Measurements from ENCODE around the gene KRT33A. TPM values are rescaled to one million over a fixed set of nuclear protein-coding genes. Genes with fewer than 3 reads are reported as not detected.
A peak's percentile ranks its signal among the peaks of the same experiment; 100 is the strongest.

The KRT33A gene
- total RNA-seq, 1 experiment from 2014 or later, result not detected

DNA sequence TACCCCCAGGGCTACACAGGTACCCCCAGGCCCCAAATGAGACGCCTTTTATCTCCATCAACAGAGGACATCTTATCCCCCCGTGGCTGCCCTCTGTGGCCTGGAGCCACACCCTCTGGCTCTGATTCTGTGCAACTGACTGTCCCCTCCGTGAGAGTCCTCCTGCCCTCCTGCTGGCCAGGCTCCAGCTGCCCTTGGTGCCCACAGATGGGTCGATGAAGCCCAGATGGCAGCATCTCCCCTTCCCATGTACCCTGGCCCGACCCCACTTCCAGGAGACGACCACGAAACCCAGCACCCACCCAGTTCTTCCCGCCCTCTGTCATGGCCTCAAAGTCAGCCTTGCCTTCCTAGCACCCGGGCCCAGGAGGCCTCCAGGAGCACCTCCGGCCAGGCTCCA is 25.5 kb downstream of the KRT33A start:
- Mint-ChIP-seq H3K4me1 (ENCODE audit: low read depth, unreplicated experiment) (peaks cover 30% of the 10 kb centered on the region), H3K27me3 (ENCODE audit: unreplicated experiment) (no peaks in the 10 kb centered on the region), H3K4me3 (ENCODE audit: low read depth, unreplicated experiment) (no peak overlapping the region), H3K9me3 (ENCODE audit: low read depth, unreplicated experiment) (peaks cover 3% of the 10 kb centered on the region), H3K36me3 (ENCODE audit: insufficient read depth, unreplicated experiment) (no peaks in the 10 kb centered on the region), H3K27ac (ENCODE audit: unreplicated experiment) (no peak overlapping the region)
- intact Hi-C loops (cut with micrococcal nuclease; ENCODE audit: unreplicated experiment), result loop anchor here (2.0 to 10.0 kb wide), 2 partner anchors 224 to 340 kb away; no protein-coding TSS in a partner anchor
- CTCF ChIA-PET, result interaction anchor here (1.2 kb wide), 1 partner anchor 223 kb away, joined by 6 read pairs; no protein-coding TSS in a partner anchor
- DNase-seq, result no peak
- TF ChIP-seq, protein P1, sequence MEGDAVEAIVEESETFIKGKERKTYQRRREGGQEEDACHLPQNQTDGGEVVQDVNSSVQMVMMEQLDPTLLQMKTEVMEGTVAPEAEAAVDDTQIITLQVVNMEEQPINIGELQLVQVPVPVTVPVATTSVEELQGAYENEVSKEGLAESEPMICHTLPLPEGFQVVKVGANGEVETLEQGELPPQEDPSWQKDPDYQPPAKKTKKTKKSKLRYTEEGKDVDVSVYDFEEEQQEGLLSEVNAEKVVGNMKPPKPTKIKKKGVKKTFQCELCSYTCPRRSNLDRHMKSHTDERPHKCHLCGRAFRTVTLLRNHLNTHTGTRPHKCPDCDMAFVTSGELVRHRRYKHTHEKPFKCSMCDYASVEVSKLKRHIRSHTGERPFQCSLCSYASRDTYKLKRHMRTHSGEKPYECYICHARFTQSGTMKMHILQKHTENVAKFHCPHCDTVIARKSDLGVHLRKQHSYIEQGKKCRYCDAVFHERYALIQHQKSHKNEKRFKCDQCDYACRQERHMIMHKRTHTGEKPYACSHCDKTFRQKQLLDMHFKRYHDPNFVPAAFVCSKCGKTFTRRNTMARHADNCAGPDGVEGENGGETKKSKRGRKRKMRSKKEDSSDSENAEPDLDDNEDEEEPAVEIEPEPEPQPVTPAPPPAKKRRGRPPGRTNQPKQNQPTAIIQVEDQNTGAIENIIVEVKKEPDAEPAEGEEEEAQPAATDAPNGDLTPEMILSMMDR (IDR thresholded peaks at IDR 0.05; ENCODE audit: unreplicated experiment), result no peak
- no TSS peak for BruUV-seq (replicated peaks)

DNA sequence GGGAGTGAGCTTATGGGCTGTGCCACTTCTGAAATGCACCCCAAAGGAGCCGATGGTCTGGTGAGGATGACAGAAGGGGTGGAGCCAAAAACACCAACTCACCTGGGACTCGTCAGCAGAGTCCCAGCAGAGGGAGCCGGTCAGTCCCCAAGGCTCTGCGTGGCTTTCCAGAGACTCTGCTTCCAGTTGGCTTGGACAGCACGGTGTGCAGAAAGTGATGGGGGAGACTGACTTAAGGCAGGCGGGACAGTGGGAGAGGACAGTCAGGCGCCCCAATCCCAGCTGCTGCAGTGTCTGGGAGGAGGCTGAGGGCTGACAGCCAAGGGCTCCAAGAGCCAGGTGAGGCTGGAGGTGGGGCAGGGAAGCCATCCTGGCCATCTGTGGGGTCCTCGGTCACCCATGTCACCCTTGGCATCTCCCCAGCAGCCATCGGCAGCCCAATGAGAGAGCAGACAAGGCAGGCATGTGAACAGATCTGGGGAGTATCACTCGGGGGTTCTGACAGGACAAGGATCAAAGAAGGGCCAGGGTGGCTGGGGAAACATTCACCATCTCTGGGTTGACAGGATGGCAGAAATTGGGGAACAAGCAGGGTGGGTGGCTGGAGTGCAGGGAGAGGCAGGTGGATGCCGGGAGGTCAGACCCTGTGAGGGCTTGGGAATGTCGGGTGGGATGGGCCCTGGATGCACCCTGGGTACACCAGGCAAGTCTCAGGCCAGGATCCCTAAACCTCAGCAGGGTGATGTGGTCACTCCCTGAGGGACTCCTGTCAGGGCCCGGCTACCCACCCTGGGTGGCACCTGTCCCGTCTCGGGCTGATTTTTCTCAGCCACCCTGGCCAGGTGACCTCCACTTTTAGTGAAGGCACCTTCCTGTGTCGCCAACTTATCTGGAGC is 26.2 kb downstream of the KRT33A start:
- CTCF ChIA-PET, result interaction anchor here (2.9 to 3.5 kb wide), 2 partner anchors 80 to 224 kb away, joined by 12 to 26 read pairs; no protein-coding TSS in a partner anchor
- peaks cover 3% of the 10 kb centered on the region for H3K9me3 Mint-ChIP-seq (ENCODE audit: low read depth, unreplicated experiment)
- DNase-seq, result peak; percentile 82
- H3K4me1 Mint-ChIP-seq (ENCODE audit: low read depth, unreplicated experiment), result peaks cover 26% of the 10 kb centered on the region
- H3K36me3 Mint-ChIP-seq (ENCODE audit: insufficient read depth, unreplicated experiment), result no peaks in the 10 kb centered on the region
- H3K27me3 Mint-ChIP-seq (ENCODE audit: unreplicated experiment), result no peaks in the 10 kb centered on the region
- TF ChIP-seq, protein P1 (IDR thresholded peaks at IDR 0.05; ENCODE audit: unreplicated experiment), result peak; percentile 71
- no TSS peak for BruUV-seq (replicated peaks)
- no peak overlapping the region for H3K4me3 Mint-ChIP-seq (ENCODE audit: low read depth, unreplicated experiment)
- no peak overlapping the region for H3K27ac Mint-ChIP-seq (ENCODE audit: unreplicated experiment)
- intact Hi-C loops (cut with micrococcal nuclease; ENCODE audit: unreplicated experiment), result loop anchor here (2.0 to 10.0 kb wide), 2 partner anchors 224 to 340 kb away; no protein-coding TSS in a partner anchor

DNA sequence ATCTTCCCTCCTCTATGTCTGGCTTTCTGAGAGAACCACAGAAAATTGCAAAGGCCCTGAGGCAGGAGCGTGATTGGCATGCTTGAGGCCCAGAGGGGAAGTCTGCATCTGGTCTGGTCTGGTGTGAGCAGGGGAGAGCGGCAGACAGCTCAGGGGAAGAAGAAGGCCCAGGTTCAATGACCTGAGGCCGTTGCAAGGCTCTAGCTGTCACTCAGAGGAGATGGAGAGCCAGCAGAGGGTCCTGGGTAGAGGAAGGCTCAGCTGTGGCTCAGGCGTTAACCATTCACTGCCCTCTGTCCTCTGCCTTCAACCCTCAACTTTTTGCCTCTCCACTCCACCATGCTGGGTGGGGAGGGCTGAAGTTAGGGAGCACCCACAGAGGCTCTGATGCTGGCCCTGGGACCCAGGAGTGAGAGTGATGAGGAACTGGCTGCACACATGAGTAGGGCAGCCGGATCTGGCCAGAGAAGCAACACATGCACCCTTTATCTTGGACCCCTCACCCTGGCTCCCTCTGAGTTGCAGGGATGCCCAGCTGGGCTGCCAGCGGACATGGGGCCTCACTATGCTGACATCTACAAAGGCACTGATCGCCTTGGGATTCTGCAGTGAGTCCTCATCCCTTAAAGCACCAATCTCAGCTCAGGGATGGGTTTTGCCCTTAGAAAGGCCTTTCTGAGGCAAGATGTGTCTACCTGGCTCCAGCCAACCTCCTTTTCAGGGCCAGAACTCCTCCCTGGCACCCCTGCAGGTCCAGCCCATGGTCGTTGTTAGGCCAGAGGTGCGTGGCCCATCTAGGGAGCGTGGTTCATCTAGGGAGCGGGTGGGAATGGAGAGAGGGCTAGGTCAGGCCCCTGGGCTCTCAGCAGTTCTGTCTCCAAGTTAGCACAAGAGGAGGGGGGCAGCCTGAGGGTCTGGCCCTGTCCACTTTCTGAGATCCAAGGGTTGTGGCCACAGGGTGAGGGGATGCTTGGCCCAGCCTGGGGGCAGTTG is 27.4 kb downstream of the KRT33A start:
- no peak overlapping the region for H3K27ac Mint-ChIP-seq (ENCODE audit: unreplicated experiment)
- TF ChIP-seq, protein P1 (IDR thresholded peaks at IDR 0.05; ENCODE audit: unreplicated experiment), result no peak
- BruUV-seq (replicated peaks), result no TSS peak
- peaks cover 3% of the 10 kb centered on the region for H3K9me3 Mint-ChIP-seq (ENCODE audit: low read depth, unreplicated experiment)
- no peaks in the 10 kb centered on the region for H3K27me3 Mint-ChIP-seq (ENCODE audit: unreplicated experiment)
- H3K4me1 Mint-ChIP-seq (ENCODE audit: low read depth, unreplicated experiment), result peaks cover 23% of the 10 kb centered on the region
- no peak overlapping the region for H3K4me3 Mint-ChIP-seq (ENCODE audit: low read depth, unreplicated experiment)
- CTCF ChIA-PET, result interaction anchor here (0.8 to 3.5 kb wide), 27 partner anchors 9 to 519 kb away, joined by 3 to 26 read pairs (median 4); partner anchors contain the start of genes KRT23 and KRTAP2-3
- intact Hi-C loops (cut with micrococcal nuclease; ENCODE audit: unreplicated experiment), result loop anchor here (1.0 to 10.0 kb wide), 4 partner anchors 263 to 519 kb away; partner anchors contain the start of gene KRTAP2-3
- no peaks in the 10 kb centered on the region for H3K36me3 Mint-ChIP-seq (ENCODE audit: insufficient read depth, unreplicated experiment)
- DNase-seq, result no peak

Measured in Calu3 (cell line).